Osteoblast (primary cell): Measurements from ENCODE around the gene C10orf88. TPM values are rescaled to one million over a fixed set of nuclear protein-coding genes. Genes with fewer than 3 reads are reported as not detected.

Experiments used
- DNase-seq: peaks from one replicate; pipeline ENCODE4 v3.0.0; 2011; ENCODE audit warnings: low spot score, mixed read lengths; ENCODE audit not compliant: insufficient read length; ENCODE audit errors: missing footprints
- H2AFZ ChIP-seq: 2 replicates; pipeline ENCODE4 v1.6.0; 2011; ENCODE audit warnings: mild to moderate bottlenecking, low read length
- H3K27ac ChIP-seq: 2 replicates; pipeline ENCODE4 v1.5.1; 2011; ENCODE audit warnings: mild to moderate bottlenecking, low read depth, low read length, moderate library complexity
- H3K27me3 ChIP-seq: 2 replicates; pipeline ENCODE4 v1.6.0; 2012; ENCODE audit warnings: mild to moderate bottlenecking, control low read depth, inconsistent platforms, low read length, moderate library complexity; ENCODE audit not compliant: insufficient read depth
- H3K36me3 ChIP-seq: 2 replicates; pipeline ENCODE4 v1.5.1; 2011; ENCODE audit warnings: mild to moderate bottlenecking, low read length, control low read depth, moderate library complexity; ENCODE audit not compliant: insufficient read depth
- H3K4me1 ChIP-seq: 2 replicates; pipeline ENCODE4 v1.5.1; 2011; ENCODE audit warnings: mild to moderate bottlenecking, low read length, control low read depth, moderate library complexity; ENCODE audit not compliant: insufficient read depth
- H3K4me2 ChIP-seq: 2 replicates; pipeline ENCODE4 v1.6.0; 2011; ENCODE audit warnings: mild to moderate bottlenecking, low read length; ENCODE audit not compliant: insufficient read depth
- H3K4me3 ChIP-seq: fragments of 200-600 bp; sonication (generic); 3 replicates; pipeline ENCODE4 v1.5.1; 2012; ENCODE audit warnings: mild to moderate bottlenecking, low read length, inconsistent platforms; ENCODE audit not compliant: insufficient read depth
- H3K79me2 ChIP-seq: 2 replicates; pipeline ENCODE4 v1.6.0; 2012; ENCODE audit warnings: mild to moderate bottlenecking, low read length, control low read depth, inconsistent platforms; ENCODE audit not compliant: insufficient read depth
- H3K9me3 ChIP-seq: 2 replicates; pipeline ENCODE4 v1.5.1; 2011; ENCODE audit warnings: low read depth, low read length, control low read depth
- H4K20me1 ChIP-seq: 2 replicates; pipeline ENCODE4 v1.6.0; 2012; ENCODE audit warnings: mild to moderate bottlenecking, low read length, control low read depth; ENCODE audit not compliant: insufficient read depth
- total RNA-seq: library from RNA; depleted of rRNA; stranded (reverse); fragments of >200 nt; gene quantifications from 2 replicates; pipeline ENCODE4 v1.2.3, GENCODE V29; 2012
- TF ChIP-seq, protein P1 (sequence below): IDR thresholded peaks from 2 replicates; pipeline ENCODE4 v1.5.1; 2011; ENCODE audit warnings: mild to moderate bottlenecking, low read depth, low read length, moderate library complexity; ENCODE audit errors: extremely low read depth

C10orf88 gene
- total RNA-seq = 6.5 and 7.4 TPM in 2 replicates

DNA sequence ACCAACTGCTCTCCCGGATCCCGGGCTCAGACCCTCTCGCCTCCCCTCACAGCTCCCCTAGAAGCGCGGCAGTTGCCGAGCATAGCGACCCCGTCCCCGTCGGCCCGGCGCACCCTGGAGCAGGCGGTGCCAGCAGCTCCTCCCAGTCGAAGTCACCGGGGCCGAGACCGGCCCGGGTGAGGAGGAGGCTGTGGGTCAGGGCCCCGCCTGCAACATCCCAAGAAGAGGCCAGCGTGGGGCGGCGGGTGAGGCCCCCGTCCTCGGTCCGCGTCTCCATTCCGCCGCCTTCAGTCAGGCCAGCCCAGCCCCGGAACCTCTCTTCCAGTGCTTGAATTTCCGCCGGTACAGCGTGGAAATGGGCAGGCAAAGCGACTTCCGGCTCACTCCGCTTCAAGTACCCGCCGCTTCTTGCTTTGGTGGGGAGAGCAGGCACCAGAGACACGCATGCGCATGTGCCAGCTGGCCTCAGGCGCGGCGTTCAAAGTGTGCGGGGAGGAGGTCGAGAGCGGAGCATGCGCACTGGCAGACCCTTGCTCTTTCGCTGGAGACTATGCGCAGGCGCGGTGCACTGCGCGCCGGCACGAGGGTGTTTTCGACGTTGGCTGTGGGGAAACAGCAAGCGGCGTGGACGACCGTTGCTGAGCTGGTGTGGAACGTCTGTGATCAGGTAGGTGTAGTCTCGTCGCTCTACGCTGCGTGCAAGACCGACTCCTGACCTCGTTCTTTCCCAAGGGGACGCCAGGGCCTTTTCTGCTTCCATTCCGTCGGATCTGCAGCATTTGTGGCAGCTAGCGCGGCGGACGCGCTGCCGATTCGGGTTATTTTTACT lies at the start of gene C10orf88:
Gene C10orf88 (minus strand): TSS at position 326 of the 829 bp plus-strand sequence. CDS start 49 bp downstream, at position 277.
- peak; percentile 98 for DNase-seq
- Histone ChIP-seq H3K27ac (peak within 1 kb of the TSS; percentile 67), H2AFZ (peak within 1 kb of the TSS; percentile 100), H3K27me3 (no peaks in the 10 kb centered on the region), H3K4me2 (peak within 1 kb of the TSS; percentile 98), H3K9me3 (no peaks in the 10 kb centered on the region), H3K4me1 (peaks cover 12% of the 10 kb centered on the region), H3K79me2 (peaks cover 19% of the 10 kb centered on the region), H3K4me3 (peak within 1 kb of the TSS; percentile 92), H4K20me1 (no peaks in the 10 kb centered on the region), H3K36me3 (peaks cover 5% of the 10 kb centered on the region)
- TF ChIP-seq, protein P1, sequence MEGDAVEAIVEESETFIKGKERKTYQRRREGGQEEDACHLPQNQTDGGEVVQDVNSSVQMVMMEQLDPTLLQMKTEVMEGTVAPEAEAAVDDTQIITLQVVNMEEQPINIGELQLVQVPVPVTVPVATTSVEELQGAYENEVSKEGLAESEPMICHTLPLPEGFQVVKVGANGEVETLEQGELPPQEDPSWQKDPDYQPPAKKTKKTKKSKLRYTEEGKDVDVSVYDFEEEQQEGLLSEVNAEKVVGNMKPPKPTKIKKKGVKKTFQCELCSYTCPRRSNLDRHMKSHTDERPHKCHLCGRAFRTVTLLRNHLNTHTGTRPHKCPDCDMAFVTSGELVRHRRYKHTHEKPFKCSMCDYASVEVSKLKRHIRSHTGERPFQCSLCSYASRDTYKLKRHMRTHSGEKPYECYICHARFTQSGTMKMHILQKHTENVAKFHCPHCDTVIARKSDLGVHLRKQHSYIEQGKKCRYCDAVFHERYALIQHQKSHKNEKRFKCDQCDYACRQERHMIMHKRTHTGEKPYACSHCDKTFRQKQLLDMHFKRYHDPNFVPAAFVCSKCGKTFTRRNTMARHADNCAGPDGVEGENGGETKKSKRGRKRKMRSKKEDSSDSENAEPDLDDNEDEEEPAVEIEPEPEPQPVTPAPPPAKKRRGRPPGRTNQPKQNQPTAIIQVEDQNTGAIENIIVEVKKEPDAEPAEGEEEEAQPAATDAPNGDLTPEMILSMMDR = no peak

DNA sequence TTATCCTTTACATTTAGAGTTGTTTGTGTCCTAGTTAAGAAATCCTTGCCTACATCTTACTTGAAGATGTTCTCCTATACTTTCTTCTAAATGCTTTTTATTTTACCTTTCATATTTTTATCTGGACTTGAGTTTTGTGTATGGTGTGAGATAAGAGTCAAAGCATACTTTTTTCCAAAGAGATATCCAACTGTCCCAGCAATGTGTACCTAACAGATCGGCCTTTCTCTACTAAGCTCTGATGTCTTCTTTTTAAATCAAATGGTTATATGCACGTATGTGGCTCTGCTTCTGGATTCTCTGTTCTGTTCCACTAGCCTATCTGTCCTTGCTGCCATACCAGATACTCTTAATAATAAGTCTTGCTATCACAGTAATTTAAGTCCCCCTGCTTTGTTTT lies 47.3 kb upstream of the C10orf88 start:
- DNase-seq = no peak
- peaks cover 77% of the 10 kb centered on the region for H3K79me2 ChIP-seq
- H3K27me3 ChIP-seq = no peaks in the 10 kb centered on the region
- no peaks in the 10 kb centered on the region for H3K9me3 ChIP-seq
- no peak overlapping the region for H3K4me3 ChIP-seq
- H4K20me1 ChIP-seq = peaks cover 6% of the 10 kb centered on the region
- TF ChIP-seq, protein P1 = no peak
- no peaks in the 10 kb centered on the region for H3K4me1 ChIP-seq
- H3K36me3 ChIP-seq = peaks cover 11% of the 10 kb centered on the region
- no peak overlapping the region for H3K4me2 ChIP-seq
- no peak overlapping the region for H2AFZ ChIP-seq
- H3K27ac ChIP-seq = no peak overlapping the region

DNA sequence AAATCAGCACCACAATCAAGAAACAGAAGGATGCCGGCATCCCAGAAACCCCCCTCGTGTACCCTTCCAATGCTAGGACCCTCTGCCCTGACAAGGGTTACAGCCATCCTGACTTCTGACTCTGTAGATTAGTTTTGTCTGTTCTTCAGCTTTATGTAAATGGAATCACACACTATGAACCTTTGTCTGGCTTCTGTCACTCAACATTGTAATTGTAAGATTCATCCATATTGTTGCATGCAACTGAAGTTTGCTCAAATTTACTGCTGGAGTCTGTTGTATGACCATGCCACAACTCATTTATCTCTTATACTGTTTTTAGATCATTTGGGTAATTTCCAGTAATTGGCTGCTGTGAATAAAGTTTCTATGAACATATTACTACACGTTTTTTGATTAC lies 46.1 kb upstream of the C10orf88 start:
- H3K27ac ChIP-seq = no peak overlapping the region
- H3K27me3 ChIP-seq = no peaks in the 10 kb centered on the region

GRCh38 chr10:122999347-122999746 lies 45.3 kb upstream of the C10orf88 start:
- Histone ChIP-seq H3K36me3 (peaks cover 19% of the 10 kb centered on the region), H3K27me3 (no peaks in the 10 kb centered on the region), H3K79me2 (peaks cover 57% of the 10 kb centered on the region), H3K27ac (no peak overlapping the region), H2AFZ (no peak overlapping the region), H3K4me1 (no peaks in the 10 kb centered on the region), H3K4me2 (no peak overlapping the region), H3K4me3 (no peak overlapping the region), H3K9me3 (no peaks in the 10 kb centered on the region), H4K20me1 (peaks cover under 1% of the 10 kb centered on the region)
- TF ChIP-seq, protein P1 = no peak
- DNase-seq = no peak

More for the DNA sequence above, 46.1 kb upstream of the C10orf88 start:
- TF ChIP-seq, protein P1 = no peak
- peaks cover 65% of the 10 kb centered on the region for H3K79me2 ChIP-seq
- H4K20me1 ChIP-seq = no peaks in the 10 kb centered on the region
- no peaks in the 10 kb centered on the region for H3K9me3 ChIP-seq
- H3K36me3 ChIP-seq = peaks cover 15% of the 10 kb centered on the region
- H3K4me3 ChIP-seq = no peak overlapping the region
- DNase-seq = no peak
- no peak overlapping the region for H3K4me2 ChIP-seq
- no peaks in the 10 kb centered on the region for H3K4me1 ChIP-seq
- no peak overlapping the region for H2AFZ ChIP-seq
